ENCODE data around the gene UBE2J2. TPM values are rescaled to one million over a fixed set of nuclear protein-coding genes. Genes with fewer than 3 reads are reported as not detected.
A peak's percentile ranks its signal among the peaks of the same experiment; 100 is the strongest.

The UBE2J2 gene
- total and polyA plus RNA-seq, 2 of the 13 experiments (the other 11 are each of a cell fraction or from before 2014, with no cell fraction given), result 25.4 to 29.4 TPM

- no peak for TF ChIP-seq ZNF639 (CRISPR knock-in tag; conservative IDR thresholded peaks at IDR 0.05)
- TF ChIP-seq KLF13 (CRISPR knock-in tag; IDR thresholded peaks at IDR 0.05), result no peak
- 0 out of 2 replicates have a peak, but pooled peaks have one; percentile 18 for TF ChIP-seq ZNF546 (CRISPR knock-in tag; conservative IDR thresholded peaks at IDR 0.05)
- TF ChIP-seq ATAD3A (CRISPR knock-in tag; IDR thresholded peaks at IDR 0.05), result no peak
- no peak for TF ChIP-seq CREB3 (CRISPR knock-in tag; IDR thresholded peaks at IDR 0.05)
- TF ChIP-seq SYNCRIP (IDR thresholded peaks at IDR 0.05; ENCODE audit: insufficient read depth, low read depth, low read length), result no peak
- no peak for TF ChIP-seq ZNF20 (CRISPR knock-in tag; IDR thresholded peaks at IDR 0.05)
- TF ChIP-seq TSC22D2 (CRISPR knock-in tag; IDR thresholded peaks at IDR 0.05; ENCODE audit: borderline replicate concordance), result no peak
- TF ChIP-seq ZNF138 (CRISPR knock-in tag; IDR thresholded peaks at IDR 0.05; ENCODE audit: low read depth), result no peak
- TF ChIP-seq CEBPG (CRISPR knock-in tag; IDR thresholded peaks at IDR 0.05), result no peak
- TF ChIP-seq POGK (CRISPR knock-in tag; conservative IDR thresholded peaks at IDR 0.05), result no peak
- no peak for TF ChIP-seq ZFP90 (CRISPR knock-in tag; IDR thresholded peaks at IDR 0.05; ENCODE audit: borderline replicate concordance)
- TF ChIP-seq GRHL1 (CRISPR knock-in tag; conservative IDR thresholded peaks at IDR 0.05), result no peak
- TF ChIP-seq KDM4B (CRISPR knock-in tag; IDR thresholded peaks at IDR 0.05), result no peak
- no peak for TF ChIP-seq ZFP62 (CRISPR knock-in tag; IDR thresholded peaks at IDR 0.05)
- TF ChIP-seq TOE1 (CRISPR knock-in tag; IDR thresholded peaks at IDR 0.05), result no peak
- TF ChIP-seq ZNF460 (CRISPR knock-in tag; IDR thresholded peaks at IDR 0.05; ENCODE audit: borderline replicate concordance), result no peak
- no peak for TF ChIP-seq HINFP (CRISPR knock-in tag; IDR thresholded peaks at IDR 0.05; ENCODE audit: low read depth)
Observed at GRCh38 chr1:1272341-1273208, 1.1 kb downstream of the UBE2J2 start (continued).

Data from HepG2 (cell line).